GM21723 (cell line): ENCODE data around the gene PSAPL1.

Experiments used
- ATAC-seq: cut with Tn5 transposase; IDR thresholded peaks from one replicate; pipeline ENCODE4 v1.9.1; 2021; ENCODE audit warnings: mild to moderate bottlenecking, moderate library complexity; ENCODE audit not compliant: unreplicated experiment

PSAPL1 gene

GRCh38 chr4:7384003-7384928, 50.5 kb downstream of the PSAPL1 start:
- ATAC-seq: no peak

- ATAC-seq: no peak
These were observed 51.5 kb downstream of the PSAPL1 start for GRCh38 chr4:7383266-7383665.

GRCh38 chr4:7382634-7383014, 52.1 kb downstream of the PSAPL1 start:
- ATAC-seq: no peak

- no peak for ATAC-seq
These were observed 52.7 kb downstream of the PSAPL1 start for GRCh38 chr4:7381890-7382633.

GRCh38 chr4:7381221-7381889, 53.4 kb downstream of the PSAPL1 start:
- no peak for ATAC-seq
